DND-41 (cell line): ENCODE measurements around the gene GTF2F2.

Experiments used
- ATAC-seq: fragments of 200-7000 bp; cut with Tn5 transposase; 3 replicates; pipeline ENCODE4 v1.9.1; 2021; ENCODE audit warnings: low read depth; ENCODE audit not compliant: insufficient read depth
- DNase-seq: peaks from one replicate; pipeline ENCODE4 v3.0.0-alpha.2; 2020
- H2AFZ ChIP-seq: 2 replicates; pipeline ENCODE4 v1.6.0; 2012; ENCODE audit warnings: low read depth, low read length
- H3K27ac ChIP-seq: 2 replicates; pipeline ENCODE4 v1.5.1; 2012; ENCODE audit warnings: low read length, inconsistent platforms
- H3K27me3 ChIP-seq: fragments of 200-600 bp; sonication (generic); 2 replicates; pipeline ENCODE4 v1.6.0; 2012; ENCODE audit warnings: low read length, mild to moderate bottlenecking, inconsistent platforms; ENCODE audit not compliant: insufficient read depth, poor library complexity
- H3K36me3 ChIP-seq: 2 replicates; pipeline ENCODE4 v1.5.1; 2012; ENCODE audit warnings: low read length, inconsistent platforms; ENCODE audit not compliant: insufficient read depth
- H3K4me1 ChIP-seq: 2 replicates; pipeline ENCODE4 v1.5.1; 2012; ENCODE audit warnings: mild to moderate bottlenecking, low read length; ENCODE audit not compliant: insufficient read depth
- H3K4me2 ChIP-seq: 2 replicates; pipeline ENCODE4 v1.6.0; 2012; ENCODE audit warnings: mild to moderate bottlenecking, moderate library complexity, low read length, inconsistent platforms; ENCODE audit not compliant: insufficient read depth
- H3K4me3 ChIP-seq, 2 experiments: fragments of 200-600 bp in 1 of 2; shearing (Covaris generic) in 1 of 2; 2 replicates each; pipeline ENCODE4 v1.5.1; 2012 to 2016; ENCODE audit warnings: inconsistent platforms in 2 of 2, low read length in 2 of 2, mild to moderate bottlenecking in 2 of 2, low read depth in 1 of 2, moderate library complexity in 1 of 2
- H3K79me2 ChIP-seq: 2 replicates; pipeline ENCODE4 v1.6.0; 2012; ENCODE audit warnings: low read length, inconsistent platforms; ENCODE audit not compliant: insufficient read depth
- H3K9ac ChIP-seq: 2 replicates; pipeline ENCODE4 v1.6.0; 2012; ENCODE audit warnings: low read depth, mild to moderate bottlenecking, inconsistent platforms, low read length, moderate library complexity
- H3K9me3 ChIP-seq: 2 replicates; pipeline ENCODE4 v1.5.1; 2012; ENCODE audit warnings: low read length, moderate library complexity, mild to moderate bottlenecking, inconsistent platforms; ENCODE audit not compliant: insufficient read depth, severe bottlenecking
- H4K20me1 ChIP-seq: 2 replicates; pipeline ENCODE4 v1.6.0; 2012; ENCODE audit warnings: low read length; ENCODE audit not compliant: insufficient read depth
- CTCF ChIP-seq: IDR thresholded peaks from 2 replicates; pipeline ENCODE4 v1.5.1; 2012; ENCODE audit warnings: borderline replicate concordance, low read length, moderate library complexity, mild to moderate bottlenecking; ENCODE audit not compliant: poor library complexity, severe bottlenecking; ENCODE audit errors: extremely low read depth
- EZH2 ChIP-seq: IDR thresholded peaks from 3 replicates; pipeline ENCODE4 v1.6.1; 2012; ENCODE audit warnings: borderline replicate concordance, low read depth, mild to moderate bottlenecking, moderate library complexity, low read length, inconsistent platforms; ENCODE audit not compliant: severe bottlenecking

GTF2F2 gene

GRCh38 chr13:45136741-45137504, 16.6 kb downstream of the GTF2F2 start:
- Histone ChIP-seq H3K27ac (no peak overlapping the region), H3K9me3 (peaks cover 8% of the 10 kb centered on the region), H4K20me1 (peaks cover 4% of the 10 kb centered on the region; the same call in 1 of the 2 replicates), H2AFZ (no peak overlapping the region), H3K9ac (no peak overlapping the region), H3K4me1 (no peaks in the 10 kb centered on the region), H3K79me2 (peaks cover 75% of the 10 kb centered on the region), H3K36me3 (peaks cover 27% of the 10 kb centered on the region), H3K4me3 (no peak overlapping the region), H3K4me2 (no peak overlapping the region), H3K27me3 (no peaks in the 10 kb centered on the region)
- ATAC-seq (no peak), DNase-seq (no peak)
- TF ChIP-seq CTCF (no peak), EZH2 (no peak)

- peaks cover 27% of the 10 kb centered on the region for H3K36me3 ChIP-seq
- H3K27ac ChIP-seq = no peak overlapping the region
- peaks cover 72% of the 10 kb centered on the region for H3K79me2 ChIP-seq
- H3K4me1 ChIP-seq = no peaks in the 10 kb centered on the region
- no peak overlapping the region for H2AFZ ChIP-seq
- ATAC-seq = no peak
- no peaks in the 10 kb centered on the region for H3K27me3 ChIP-seq
- H3K9ac ChIP-seq = no peak overlapping the region
- H3K9me3 ChIP-seq = peaks cover 3% of the 10 kb centered on the region
- TF ChIP-seq EZH2 = no peak
- TF ChIP-seq CTCF = no peak
- no peak overlapping the region for H3K4me3 ChIP-seq
- no peak overlapping the region for H3K4me2 ChIP-seq
- no peak for DNase-seq
- peaks cover 3% of the 10 kb centered on the region; the same call in 1 of the 2 replicates for H4K20me1 ChIP-seq
Measured at GRCh38 chr13:45137526-45137925, 17.2 kb downstream of the GTF2F2 start.

GRCh38 chr13:45138282-45138681, 18.0 kb downstream of the GTF2F2 start:
- H3K36me3 ChIP-seq = peaks cover 27% of the 10 kb centered on the region
- peaks cover 71% of the 10 kb centered on the region for H3K79me2 ChIP-seq
- no peaks in the 10 kb centered on the region for H3K27me3 ChIP-seq
- H3K9me3 ChIP-seq = no peaks in the 10 kb centered on the region
- no peak overlapping the region for H3K4me2 ChIP-seq
- H3K9ac ChIP-seq = no peak overlapping the region
- DNase-seq = no peak
- peaks cover 2% of the 10 kb centered on the region; the same call in 1 of the 2 replicates for H4K20me1 ChIP-seq
- ATAC-seq = no peak
- TF ChIP-seq CTCF (no peak), EZH2 (no peak)
- no peak overlapping the region for H2AFZ ChIP-seq
- H3K27ac ChIP-seq = no peak overlapping the region
- no peaks in the 10 kb centered on the region for H3K4me1 ChIP-seq
- H3K4me3 ChIP-seq = no peak overlapping the region
